Body of pancreas (tissue), 4 donors: ENCODE results near the gene EED. TPM values are rescaled to one million over a fixed set of nuclear protein-coding genes. Genes with fewer than 3 reads are reported as not detected.
A peak's percentile ranks its signal among the peaks of the same experiment; 100 is the strongest.
"Not testable (repeated sequence)": the region's sequence is repeated elsewhere in the genome, so short reads cannot be mapped to it uniquely, and the experiment has no call there.

Experiments
- ATAC-seq: fragments of 150-250 bp; one replicate; pipeline ENCODE4 v1.9.1; 2016
- DNase-seq, 4 donors: peaks; one replicate each; pipeline ENCODE4 v3.0.0-alpha.2; 2019
- H3K27ac ChIP-seq, 4 donors: fragments of 200-600 bp; sonication (generic); 1 replicate in 3 of 4; 2 replicates in 1 of 4; pipeline versions ENCODE4 v1.5.1 to v1.6.1; 2016 to 2019; ENCODE audit warnings: mild to moderate bottlenecking in 1 of 4, mixed read lengths in 1 of 4, moderate library complexity in 1 of 4
- H3K27me3 ChIP-seq, 2 donors: fragments of 200-600 bp; sonication (generic); one replicate each; pipeline ENCODE4 v1.6.0; 2016; ENCODE audit warnings: mild to moderate bottlenecking in 1 of 2
- H3K36me3 ChIP-seq, 2 donors: fragments of 200-600 bp; sonication (generic); replicated peaks in 1 of 2; 2 replicates each; pipeline ENCODE4 v1.5.1; 2016; ENCODE audit warnings: low read depth in 2 of 2; ENCODE audit not compliant: insufficient read depth in 1 of 2
- H3K4me1 ChIP-seq: fragments of 200-600 bp; sonication (generic); one replicate; pipeline ENCODE4 v1.6.0; 2016
- H3K4me3 ChIP-seq, 2 donors: fragments of 200-600 bp; sonication (generic); 1 replicate in 1 of 2; 2 replicates in 1 of 2; pipeline ENCODE4 v1.5.1; 2016 to 2019
- H3K9me3 ChIP-seq, 3 donors: fragments of 200-600 bp; sonication (generic); 1 replicate in 2 of 3; 2 replicates in 1 of 3; pipeline ENCODE4 v1.5.1; 2016
- CTCF ChIP-seq, 7 experiments: fragments of 450-650 bp in 4 of 7; fragments of 200-600 bp in 3 of 7; sonication (generic) in 3 of 7; IDR thresholded peaks; one replicate each; pipeline ENCODE4 v1.5.1; 2016 to 2019; ENCODE audit warnings: antibody characterized with exemption in 7 of 7
- POLR2A ChIP-seq, 3 donors: fragments of 450-650 bp; IDR thresholded peaks; one replicate each; pipeline ENCODE4 v1.6.1; 2016; ENCODE audit warnings: antibody characterized with exemption in 3 of 3, mild to moderate bottlenecking in 2 of 3
- WGBS, 2 donors: methylation state at CpG; one replicate each; pipeline ENCODE4 v1.1.5; 2017; 5-methylcytosine and 5-hydroxymethylcytosine counted together
- intact Hi-C: fragments of 100-400 bp; cut with DNase I; formaldehyde crosslinking; loops from one replicate; pipeline ENCODE4 v1.15.1; 2023
- total RNA-seq, 2 donors: library from RNA; depleted of rRNA; stranded (reverse); fragments of >200 nt; gene quantifications; one replicate each; pipeline ENCODE4 v1.1.0, GENCODE V29; 2016

EED gene
- total RNA-seq, 2 donors from 2014 or later = 14.5 to 20.1 TPM

- no peak for ATAC-seq
- Histone ChIP-seq H3K27me3 (no peaks in the 10 kb centered on the region), H3K4me3 (no peak overlapping the region), H3K4me1 (peaks cover 10% of the 10 kb centered on the region), H3K36me3 (no peaks in the 10 kb centered on the region), H3K27ac (no peak overlapping the region), H3K9me3 (no peaks in the 10 kb centered on the region)
- no peak for DNase-seq
- intact Hi-C loops = no loop called here
- no peak for TF ChIP-seq POLR2A (IDR thresholded peaks at IDR 0.05)
- 86 to 92% methylated on average over 1 of the region's 1 CpG for WGBS, 2 donors
Observed at GRCh38 chr11:86214710-86215109, 29.8 kb upstream of the EED start.

GRCh38 chr11:86218125-86219084, 26.1 kb upstream of the EED start:
- Histone ChIP-seq H3K4me3 (no peak overlapping the region), H3K27me3 (no peaks in the 10 kb centered on the region), H3K4me1 (peaks cover 10% of the 10 kb centered on the region), H3K27ac (no peak overlapping the region), H3K36me3 (no peaks in the 10 kb centered on the region), H3K9me3 (no peaks in the 10 kb centered on the region)
- intact Hi-C loops = no loop called here
- 22 to 24% methylated on average over 14 of the region's 14 CpGs for WGBS, 2 donors
- peak; percentile 72 to 86 (median 81) for TF ChIP-seq CTCF (IDR thresholded peaks at IDR 0.05)
- TF ChIP-seq POLR2A (IDR thresholded peaks at IDR 0.05) = no peak
- DNase-seq = peak; percentile 68 to 77 (median 76)
- peak; percentile 98 for ATAC-seq

GRCh38 chr11:86219311-86220193, 25.0 kb upstream of the EED start:
- ATAC-seq (no peak), DNase-seq (no peak)
- Histone ChIP-seq H3K27ac (no peak overlapping the region), H3K4me3 (no peak overlapping the region), H3K27me3 (no peaks in the 10 kb centered on the region), H3K36me3 (no peaks in the 10 kb centered on the region), H3K9me3 (no peaks in the 10 kb centered on the region), H3K4me1 (peaks cover 10% of the 10 kb centered on the region)
- TF ChIP-seq POLR2A (IDR thresholded peaks at IDR 0.05) = no peak
- TF ChIP-seq CTCF (IDR thresholded peaks at IDR 0.05) = no peak
- 83 to 88% methylated on average over 7 of the region's 7 CpGs for WGBS, 2 donors
- intact Hi-C loops = no loop called here

- TF ChIP-seq CTCF (IDR thresholded peaks at IDR 0.05) (no peak), POLR2A (IDR thresholded peaks at IDR 0.05) (no peak)
- DNase-seq (no peak), ATAC-seq (no peak)
- H3K27me3 ChIP-seq = no peaks in the 10 kb centered on the region
- intact Hi-C loops = no loop called here
- 68 to 69% methylated on average over 1 of the region's 1 CpG for WGBS, 2 donors
- H3K9me3 ChIP-seq = no peaks in the 10 kb centered on the region
- H3K36me3 ChIP-seq = no peaks in the 10 kb centered on the region
- no peak overlapping the region for H3K4me3 ChIP-seq
- H3K4me1 ChIP-seq = peaks cover 10% of the 10 kb centered on the region
- H3K27ac ChIP-seq = no peak overlapping the region
Observed at GRCh38 chr11:86220653-86221052, 23.9 kb upstream of the EED start.

GRCh38 chr11:86222081-86222480, 22.5 kb upstream of the EED start:
- intact Hi-C loops = no loop called here
- Histone ChIP-seq H3K27ac (no peak overlapping the region), H3K27me3 (no peaks in the 10 kb centered on the region), H3K4me1 (peaks cover 10% of the 10 kb centered on the region), H3K36me3 (no peaks in the 10 kb centered on the region), H3K4me3 (no peak overlapping the region), H3K9me3 (no peaks in the 10 kb centered on the region)
- WGBS, 2 donors = 77 to 87% methylated on average over 2 of the region's 2 CpGs
- ATAC-seq = no peak
- TF ChIP-seq POLR2A (IDR thresholded peaks at IDR 0.05) = no peak
- TF ChIP-seq CTCF (IDR thresholded peaks at IDR 0.05) = no peak
- DNase-seq = no peak

GRCh38 chr11:86224575-86224974, 20.0 kb upstream of the EED start:
- intact Hi-C loops, H3K4me1 ChIP-seq, H3K36me3 ChIP-seq, H3K9me3 ChIP-seq, H3K27me3 ChIP-seq, H3K27ac ChIP-seq, H3K4me3 ChIP-seq, ATAC-seq, DNase-seq: not testable (repeated sequence)
- WGBS, 2 donors = 57 to 60% methylated on average over 4 of the region's 4 CpGs

- 92 to 93% methylated on average over 3 of the region's 3 CpGs for WGBS, 2 donors
- DNase-seq, H3K27ac ChIP-seq, H3K36me3 ChIP-seq, H3K9me3 ChIP-seq, H3K4me1 ChIP-seq, H3K27me3 ChIP-seq, ATAC-seq, H3K4me3 ChIP-seq, intact Hi-C loops: not testable (repeated sequence)
Observed at GRCh38 chr11:86225344-86225743, 19.2 kb upstream of the EED start.
